Measurements from ENCODE around the gene DEDD. TPM values are rescaled to one million over a fixed set of nuclear protein-coding genes. Genes with fewer than 3 reads are reported as not detected.

The DEDD gene
- total RNA-seq, 2 donors from 2014 or later = 21.8 to 28.9 TPM

DNA sequence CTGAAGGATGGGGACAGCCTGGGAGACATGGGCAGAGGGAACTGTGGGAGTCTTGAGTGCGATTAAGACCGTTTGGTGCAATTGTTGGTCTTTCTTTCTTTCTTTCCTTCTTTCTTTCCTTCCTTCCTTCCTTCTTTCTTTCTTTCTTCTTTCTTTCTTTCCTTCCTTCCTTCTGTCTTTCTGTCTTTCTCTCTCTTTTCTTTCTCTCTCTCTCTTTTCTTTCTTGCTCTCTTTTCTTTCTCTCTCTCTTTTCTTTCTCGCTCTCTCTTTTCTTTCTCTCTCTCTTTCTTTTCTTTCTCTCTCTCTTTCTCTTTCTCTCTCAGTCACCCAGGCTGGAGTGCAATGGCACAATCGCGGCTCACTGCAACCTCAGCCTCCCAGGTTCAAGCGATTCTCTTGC, 37.2 kb downstream of the DEDD start:
- Histone ChIP-seq H3K36me3 (no peaks in the 10 kb centered on the region), H3K4me1 (peaks cover 0 to 23% of the 10 kb centered on the region in 2 donors), H3K27me3 (no peaks in the 10 kb centered on the region), H3K27ac (no peak overlapping the region), H3K9me3 (no peaks in the 10 kb centered on the region), H3K4me3 (no peak overlapping the region)
- TF ChIP-seq, protein P1, sequence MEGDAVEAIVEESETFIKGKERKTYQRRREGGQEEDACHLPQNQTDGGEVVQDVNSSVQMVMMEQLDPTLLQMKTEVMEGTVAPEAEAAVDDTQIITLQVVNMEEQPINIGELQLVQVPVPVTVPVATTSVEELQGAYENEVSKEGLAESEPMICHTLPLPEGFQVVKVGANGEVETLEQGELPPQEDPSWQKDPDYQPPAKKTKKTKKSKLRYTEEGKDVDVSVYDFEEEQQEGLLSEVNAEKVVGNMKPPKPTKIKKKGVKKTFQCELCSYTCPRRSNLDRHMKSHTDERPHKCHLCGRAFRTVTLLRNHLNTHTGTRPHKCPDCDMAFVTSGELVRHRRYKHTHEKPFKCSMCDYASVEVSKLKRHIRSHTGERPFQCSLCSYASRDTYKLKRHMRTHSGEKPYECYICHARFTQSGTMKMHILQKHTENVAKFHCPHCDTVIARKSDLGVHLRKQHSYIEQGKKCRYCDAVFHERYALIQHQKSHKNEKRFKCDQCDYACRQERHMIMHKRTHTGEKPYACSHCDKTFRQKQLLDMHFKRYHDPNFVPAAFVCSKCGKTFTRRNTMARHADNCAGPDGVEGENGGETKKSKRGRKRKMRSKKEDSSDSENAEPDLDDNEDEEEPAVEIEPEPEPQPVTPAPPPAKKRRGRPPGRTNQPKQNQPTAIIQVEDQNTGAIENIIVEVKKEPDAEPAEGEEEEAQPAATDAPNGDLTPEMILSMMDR (IDR thresholded peaks at IDR 0.05) = no peak
- DNase-seq (ENCODE audit: low spot score) = no peak

DNA sequence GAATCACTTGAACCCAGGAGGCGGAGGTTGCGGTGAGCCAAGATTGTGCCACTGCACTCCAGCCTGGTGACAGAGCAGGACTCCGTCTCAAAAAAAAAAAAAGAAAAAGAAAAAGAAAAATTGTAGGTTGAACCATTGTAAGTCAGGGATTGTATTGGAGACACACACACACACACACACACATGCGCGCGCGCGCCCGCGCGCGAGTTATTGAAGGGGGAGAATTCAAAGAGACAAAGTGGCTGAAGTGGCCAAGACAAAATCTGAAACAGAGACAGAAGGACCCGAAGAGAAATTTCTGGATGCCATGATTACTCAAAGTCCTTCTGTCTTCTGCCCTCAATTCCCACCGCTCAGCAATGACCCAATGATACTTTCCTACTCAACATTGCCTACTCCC, 38.0 kb downstream of the DEDD start:
- Histone ChIP-seq H3K27ac (no peak overlapping the region), H3K36me3 (no peaks in the 10 kb centered on the region), H3K4me3 (no peak overlapping the region), H3K9me3 (no peaks in the 10 kb centered on the region), H3K4me1 (peaks cover 0 to 23% of the 10 kb centered on the region in 2 donors), H3K27me3 (no peaks in the 10 kb centered on the region)
- no peak for DNase-seq (ENCODE audit: low spot score)
- TF ChIP-seq, protein P1 (IDR thresholded peaks at IDR 0.05) = no peak

DNA sequence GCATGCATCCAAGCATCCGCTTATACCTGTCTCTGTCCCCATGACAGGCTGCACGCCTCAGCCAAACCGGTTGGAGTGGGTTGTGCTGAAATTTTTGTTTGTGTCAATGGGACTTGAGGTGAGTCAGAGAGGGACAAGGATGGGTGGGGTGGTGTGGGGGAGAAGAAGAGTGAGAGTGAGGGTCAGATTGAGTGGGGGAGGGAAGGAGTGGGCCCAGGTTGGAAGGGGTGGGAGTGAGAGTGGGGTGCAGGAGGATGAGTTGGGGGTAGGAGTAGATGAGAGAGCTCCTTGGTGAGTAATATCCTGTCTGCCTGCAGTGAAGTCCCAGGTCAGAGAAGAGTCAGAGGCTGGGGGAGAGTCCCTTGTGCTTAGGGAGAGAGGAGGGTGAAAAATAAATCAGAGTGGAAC, 39.8 kb downstream of the DEDD start:
- Histone ChIP-seq H3K9me3 (no peaks in the 10 kb centered on the region), H3K4me3 (no peak overlapping the region), H3K4me1 (peaks cover 0 to 9% of the 10 kb centered on the region in 2 donors), H3K36me3 (no peaks in the 10 kb centered on the region), H3K27me3 (no peaks in the 10 kb centered on the region), H3K27ac (no peak overlapping the region)
- no peak for DNase-seq (ENCODE audit: low spot score)
- TF ChIP-seq, protein P1 (IDR thresholded peaks at IDR 0.05) = no peak

DNA sequence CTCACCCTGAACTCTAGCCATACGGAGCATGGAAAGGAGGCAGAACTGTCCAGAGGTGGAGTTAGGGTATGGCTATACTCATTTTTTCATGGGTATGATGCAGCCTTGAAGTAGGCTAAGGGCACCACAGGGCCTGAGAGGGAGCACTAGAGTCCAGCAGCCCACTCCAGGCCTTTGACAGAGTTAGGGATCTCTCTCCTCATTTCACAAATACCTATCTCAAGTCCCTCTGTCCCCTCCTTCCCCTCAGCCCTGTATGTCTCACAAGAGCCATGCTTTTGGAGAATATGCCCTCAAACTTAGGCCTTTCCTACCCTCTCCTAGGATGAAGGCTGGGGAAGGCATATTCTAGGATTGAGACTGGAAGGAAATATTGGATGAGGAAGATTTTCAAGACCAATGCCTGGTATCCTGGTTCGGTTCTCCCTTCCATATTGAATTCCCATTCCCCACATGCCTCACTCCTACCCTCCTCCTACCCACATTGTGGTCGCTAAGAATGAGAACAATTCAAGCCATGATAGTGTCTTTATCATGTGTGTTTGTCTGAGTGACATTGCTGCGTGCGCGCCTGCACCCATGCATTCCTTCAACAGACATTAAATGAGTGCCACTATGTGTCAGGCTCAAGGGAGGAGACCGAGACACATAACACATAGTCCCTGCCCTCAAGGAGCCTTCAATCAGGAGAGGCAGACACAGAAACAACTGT, 40.5 kb downstream of the DEDD start:
- no peak for DNase-seq (ENCODE audit: low spot score)
- H3K4me3 ChIP-seq = no peak overlapping the region
- peaks cover 0 to 3% of the 10 kb centered on the region in 2 donors for H3K4me1 ChIP-seq
- H3K27ac ChIP-seq = no peak overlapping the region
- H3K36me3 ChIP-seq = no peaks in the 10 kb centered on the region
- TF ChIP-seq, protein P1 (IDR thresholded peaks at IDR 0.05) = no peak
- no peaks in the 10 kb centered on the region for H3K27me3 ChIP-seq
- no peaks in the 10 kb centered on the region for H3K9me3 ChIP-seq

DNA sequence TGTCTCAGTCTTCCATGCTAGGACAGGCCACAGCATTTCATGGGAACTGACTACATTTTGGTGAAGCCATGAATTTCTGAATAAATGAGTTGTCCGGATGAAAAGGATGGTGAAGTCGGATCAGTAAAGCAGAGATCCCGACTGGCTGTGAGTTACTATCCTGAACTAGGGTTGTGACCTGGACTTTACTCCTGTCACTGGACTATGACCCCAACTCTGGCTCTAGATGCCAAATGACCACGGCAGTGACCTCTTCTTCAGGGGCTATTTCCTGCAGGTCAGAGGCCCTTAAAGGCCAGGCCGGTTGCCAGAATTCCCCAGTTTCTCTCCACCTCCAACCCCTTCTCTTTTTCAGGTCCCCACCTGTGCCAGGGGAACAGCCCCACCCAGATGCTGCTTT, 41.4 kb downstream of the DEDD start:
- no peak for DNase-seq (ENCODE audit: low spot score)
- Histone ChIP-seq H3K4me1 (no peaks in the 10 kb centered on the region), H3K27me3 (no peaks in the 10 kb centered on the region), H3K4me3 (no peak overlapping the region), H3K36me3 (no peaks in the 10 kb centered on the region), H3K27ac (no peak overlapping the region), H3K9me3 (no peaks in the 10 kb centered on the region)
- TF ChIP-seq, protein P1 (IDR thresholded peaks at IDR 0.05) = no peak

DNA sequence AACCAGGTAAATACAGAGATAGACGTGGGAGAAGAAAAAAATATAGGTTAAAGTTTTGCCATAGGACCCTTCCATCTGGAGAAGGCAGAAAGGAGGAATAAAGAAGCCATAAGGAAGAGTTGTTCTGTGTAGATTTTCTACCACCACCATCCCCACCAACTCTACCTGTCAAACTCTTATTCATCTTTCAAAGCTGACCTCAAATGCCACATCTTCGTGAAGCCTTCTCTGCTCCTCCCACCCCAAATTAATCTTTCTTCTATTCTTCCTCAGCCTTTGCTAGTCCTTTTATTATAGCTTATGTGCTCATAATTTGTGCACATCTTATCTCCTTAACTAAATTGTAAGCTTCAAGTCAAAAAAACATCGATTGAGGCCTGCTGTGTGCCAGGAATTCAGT, 41.9 kb downstream of the DEDD start:
- Histone ChIP-seq H3K27me3 (no peaks in the 10 kb centered on the region), H3K4me3 (no peak overlapping the region), H3K9me3 (no peaks in the 10 kb centered on the region), H3K4me1 (no peaks in the 10 kb centered on the region), H3K27ac (no peak overlapping the region), H3K36me3 (no peaks in the 10 kb centered on the region)
- TF ChIP-seq, protein P1 (IDR thresholded peaks at IDR 0.05) = no peak
- DNase-seq (ENCODE audit: low spot score) = no peak
